Measurements from ENCODE around the gene FECH.

Gene FECH

GRCh38 chr18:57519668-57520424 is 66.7 kb downstream of the FECH start:
- DNase-seq, result no peak
- Histone ChIP-seq H3K36me3 (no peaks in the 10 kb centered on the region), H3K27me3 (peaks cover 0 to 11% of the 10 kb centered on the region in 2 donors), H3K9me3 (no peaks in the 10 kb centered on the region), H3K4me1 (no peaks in the 10 kb centered on the region), H3K4me3 (no peak overlapping the region), H3K27ac (no peak overlapping the region)
- TF ChIP-seq CTCF (IDR thresholded peaks at IDR 0.05), result no peak
- intact Hi-C loops (cut with DNase I; ENCODE audit: low total_unique reads), result no loop called here

DNA sequence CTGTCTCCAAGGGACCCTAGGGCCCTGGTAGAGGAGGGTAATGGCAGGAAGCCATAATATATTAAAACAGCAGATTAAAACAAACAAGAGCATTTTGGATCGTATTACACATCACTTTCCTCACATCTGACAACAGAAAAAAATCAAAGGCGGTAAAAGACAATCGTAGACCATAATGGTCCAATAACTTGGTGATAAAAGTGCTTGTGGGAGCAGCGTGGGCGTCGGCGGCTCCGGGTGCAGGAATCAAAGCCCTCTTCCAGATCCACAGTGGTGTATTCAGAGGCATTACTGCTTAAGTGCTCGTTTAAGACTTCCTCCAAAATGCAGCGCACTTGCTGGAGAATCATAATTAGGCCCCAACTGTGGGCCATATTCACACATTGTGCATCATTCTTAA is 68.0 kb downstream of the FECH start:
- Histone ChIP-seq H3K27me3 (peaks cover 0 to 11% of the 10 kb centered on the region in 2 donors), H3K9me3 (no peaks in the 10 kb centered on the region), H3K4me3 (no peak overlapping the region), H3K4me1 (no peaks in the 10 kb centered on the region), H3K36me3 (no peaks in the 10 kb centered on the region), H3K27ac (no peak overlapping the region)
- no peak for DNase-seq
- intact Hi-C loops (cut with DNase I; ENCODE audit: low total_unique reads), result no loop called here
- no peak for TF ChIP-seq CTCF (IDR thresholded peaks at IDR 0.05)

DNA sequence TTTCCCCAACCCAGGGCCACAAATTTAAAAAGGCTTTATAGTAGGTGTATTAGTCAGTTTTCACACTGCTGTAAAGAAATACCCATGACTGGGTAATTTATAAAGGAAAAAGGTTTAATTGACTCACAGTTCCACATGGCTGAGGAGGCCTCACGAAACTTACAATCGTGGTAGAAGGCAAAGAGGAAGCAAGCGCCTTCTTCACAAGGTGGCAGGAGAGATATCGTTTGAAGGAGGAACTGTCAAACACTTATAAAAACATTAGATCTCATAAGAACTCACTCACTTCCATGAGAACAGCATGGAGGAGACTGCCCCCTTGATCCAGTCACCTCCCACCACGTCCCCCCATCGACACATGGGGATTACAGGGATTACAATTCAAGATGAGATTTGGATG is 70.4 kb downstream of the FECH start:
- Histone ChIP-seq H3K4me3 (no peak overlapping the region), H3K4me1 (no peaks in the 10 kb centered on the region), H3K27me3 (peaks cover 0 to 11% of the 10 kb centered on the region in 2 donors), H3K36me3 (no peaks in the 10 kb centered on the region), H3K9me3 (no peaks in the 10 kb centered on the region), H3K27ac (no peak overlapping the region)
- no peak for DNase-seq
- TF ChIP-seq CTCF (IDR thresholded peaks at IDR 0.05), result no peak
- intact Hi-C loops (cut with DNase I; ENCODE audit: low total_unique reads), result no loop called here

DNA sequence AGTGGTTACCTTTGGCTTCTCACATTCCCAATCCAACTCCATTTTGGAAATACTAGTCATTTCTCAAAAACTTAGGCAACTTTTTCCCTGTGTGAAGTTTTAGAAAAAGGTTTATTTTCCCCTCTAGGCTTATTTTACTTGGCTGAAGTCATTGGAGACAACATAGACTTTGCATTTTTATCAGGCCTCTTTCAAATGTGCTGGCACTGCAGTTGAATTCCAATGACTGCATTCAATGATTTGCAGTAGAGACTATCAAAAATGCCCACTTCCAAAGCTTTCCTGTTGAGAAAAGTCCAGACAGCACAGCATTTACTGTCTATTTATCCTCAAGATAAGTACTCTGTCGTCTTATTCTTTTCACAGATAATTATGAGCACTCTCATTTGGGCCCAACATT is 81.3 kb downstream of the FECH start:
- no peak overlapping the region for H3K27ac ChIP-seq
- no peaks in the 10 kb centered on the region for H3K9me3 ChIP-seq
- intact Hi-C loops (cut with DNase I; ENCODE audit: low total_unique reads), result no loop called here
- H3K27me3 ChIP-seq, result no peaks in the 10 kb centered on the region
- TF ChIP-seq CTCF (IDR thresholded peaks at IDR 0.05), result no peak
- no peaks in the 10 kb centered on the region for H3K36me3 ChIP-seq
- no peak for DNase-seq
- H3K4me1 ChIP-seq, result peaks cover 0 to 20% (median 9%) of the 10 kb centered on the region in 4 donors
- no peak overlapping the region for H3K4me3 ChIP-seq

DNA sequence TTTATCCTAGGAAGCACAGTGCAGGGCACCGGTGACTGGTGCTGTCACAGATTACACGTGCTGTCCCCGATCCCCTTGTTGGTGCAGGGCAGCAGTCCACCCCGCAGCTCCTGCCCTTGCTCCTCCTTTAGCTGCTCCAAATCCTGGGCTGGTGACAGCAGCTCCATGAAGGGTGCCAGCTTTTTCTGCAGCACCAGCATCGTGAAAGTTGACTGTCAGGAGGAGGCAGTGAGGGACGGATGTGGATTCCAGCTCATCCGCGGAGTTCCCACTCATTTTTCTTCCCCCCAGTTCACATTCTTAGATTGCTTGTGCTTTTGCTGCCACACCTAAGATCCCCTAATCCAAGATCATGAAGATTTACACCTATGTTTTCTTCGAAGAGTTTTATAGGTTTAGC is 83.9 kb downstream of the FECH start:
- no peaks in the 10 kb centered on the region for H3K27me3 ChIP-seq
- H3K27ac ChIP-seq, result no peak overlapping the region
- no peaks in the 10 kb centered on the region for H3K9me3 ChIP-seq
- intact Hi-C loops (cut with DNase I; ENCODE audit: low total_unique reads), result no loop called here
- no peak overlapping the region for H3K4me3 ChIP-seq
- H3K36me3 ChIP-seq, result no peaks in the 10 kb centered on the region
- H3K4me1 ChIP-seq, result peaks cover 0 to 34% (median 12%) of the 10 kb centered on the region in 4 donors
- no peak for TF ChIP-seq CTCF (IDR thresholded peaks at IDR 0.05)
- DNase-seq, result no peak
